ENCODE measurements around the gene MEX3A. TPM values are rescaled to one million over a fixed set of nuclear protein-coding genes. Genes with fewer than 3 reads are reported as not detected.
A peak's percentile ranks its signal among the peaks of the same experiment; 100 is the strongest.

MEX3A gene
- polyA plus RNA-seq, 1 experiment = 11.8 TPM

DNA sequence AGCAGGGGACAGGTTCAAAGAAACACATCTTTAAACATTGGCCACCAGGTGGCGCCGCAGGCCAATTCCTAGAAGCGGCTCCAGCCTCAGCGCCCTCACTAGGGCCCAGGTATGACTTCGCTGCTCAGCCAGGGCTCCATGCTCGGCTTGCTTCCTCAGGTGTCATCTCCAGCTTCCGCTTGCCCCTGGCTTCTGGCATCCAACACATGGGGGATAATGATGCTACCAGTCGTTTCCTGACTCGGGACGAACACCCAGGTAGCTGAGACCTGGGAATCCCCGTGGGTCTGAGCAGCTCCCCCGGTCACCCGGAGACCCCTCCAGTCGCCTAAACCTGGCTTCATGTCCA lies 8.5 kb upstream of the MEX3A start:
- H3K27ac ChIP-seq (ENCODE audit: low read depth, low read length) = no peak overlapping the region
- ChIA-PET POLR2A (no interaction called here), CTCF (interaction anchor here (0.6 to 20.2 kb wide), 14 partner anchors 9 to 270 kb away, joined by 3 to 682 read pairs (median 4); partner anchors contain the start of gene LMNA)
- TF ChIP-seq, protein P1, sequence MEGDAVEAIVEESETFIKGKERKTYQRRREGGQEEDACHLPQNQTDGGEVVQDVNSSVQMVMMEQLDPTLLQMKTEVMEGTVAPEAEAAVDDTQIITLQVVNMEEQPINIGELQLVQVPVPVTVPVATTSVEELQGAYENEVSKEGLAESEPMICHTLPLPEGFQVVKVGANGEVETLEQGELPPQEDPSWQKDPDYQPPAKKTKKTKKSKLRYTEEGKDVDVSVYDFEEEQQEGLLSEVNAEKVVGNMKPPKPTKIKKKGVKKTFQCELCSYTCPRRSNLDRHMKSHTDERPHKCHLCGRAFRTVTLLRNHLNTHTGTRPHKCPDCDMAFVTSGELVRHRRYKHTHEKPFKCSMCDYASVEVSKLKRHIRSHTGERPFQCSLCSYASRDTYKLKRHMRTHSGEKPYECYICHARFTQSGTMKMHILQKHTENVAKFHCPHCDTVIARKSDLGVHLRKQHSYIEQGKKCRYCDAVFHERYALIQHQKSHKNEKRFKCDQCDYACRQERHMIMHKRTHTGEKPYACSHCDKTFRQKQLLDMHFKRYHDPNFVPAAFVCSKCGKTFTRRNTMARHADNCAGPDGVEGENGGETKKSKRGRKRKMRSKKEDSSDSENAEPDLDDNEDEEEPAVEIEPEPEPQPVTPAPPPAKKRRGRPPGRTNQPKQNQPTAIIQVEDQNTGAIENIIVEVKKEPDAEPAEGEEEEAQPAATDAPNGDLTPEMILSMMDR (IDR thresholded peaks at IDR 0.05; ENCODE audit: low read depth, low read length) = peak; percentile 77
- no peaks in the 10 kb centered on the region for H3K9me3 ChIP-seq (ENCODE audit: control insufficient read depth, insufficient read depth, low read length)
- H3K4me3 ChIP-seq (ENCODE audit: low read depth, low read length) = no peak overlapping the region
- peak; percentile 48 for DNase-seq (ENCODE audit: low read depth, low spot score)
- no peaks in the 10 kb centered on the region for H3K27me3 ChIP-seq (ENCODE audit: control insufficient read depth, insufficient read depth, low read length)

DNA sequence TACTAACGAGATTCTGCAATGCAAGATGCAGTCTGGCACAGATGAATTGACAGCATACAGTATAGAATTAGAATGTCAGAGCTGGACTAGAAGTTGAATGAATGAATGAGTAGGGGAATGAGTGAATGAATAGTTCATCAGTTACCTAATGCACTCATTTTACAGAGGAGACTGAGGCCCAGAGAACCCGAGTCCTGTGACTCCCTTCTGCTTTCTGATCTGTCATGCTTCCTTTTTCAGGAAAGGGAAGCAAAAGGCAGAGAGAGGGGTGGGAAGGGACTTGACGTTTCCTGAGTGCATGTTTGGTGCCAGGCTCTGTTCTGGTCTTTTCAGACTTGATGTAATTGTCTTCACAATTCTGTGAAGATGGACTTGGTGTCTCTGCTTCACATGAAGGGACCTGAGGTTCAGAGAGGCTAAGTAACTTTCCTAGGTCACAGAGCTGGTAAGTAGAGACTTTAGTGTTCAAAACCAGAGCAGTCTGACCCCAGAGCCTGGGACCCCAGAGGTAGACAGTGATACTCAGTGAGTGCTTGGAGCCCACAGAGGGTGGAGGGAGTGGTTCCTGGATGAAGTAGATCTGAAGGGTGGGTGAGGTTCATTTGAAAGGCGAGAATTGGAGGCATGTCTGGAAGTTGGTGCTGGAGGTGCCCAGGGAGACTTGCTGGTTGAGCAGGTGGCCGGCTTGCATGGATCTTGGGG lies 8.0 kb upstream of the MEX3A start:
- no peaks in the 10 kb centered on the region for H3K9me3 ChIP-seq (ENCODE audit: control insufficient read depth, insufficient read depth, low read length)
- H3K27ac ChIP-seq (ENCODE audit: low read depth, low read length) = no peak overlapping the region
- POLR2A ChIA-PET = no interaction called here
- H3K27me3 ChIP-seq (ENCODE audit: control insufficient read depth, insufficient read depth, low read length) = no peaks in the 10 kb centered on the region
- TF ChIP-seq, protein P1 (IDR thresholded peaks at IDR 0.05; ENCODE audit: low read depth, low read length) = no peak
- no peak for DNase-seq (ENCODE audit: low read depth, low spot score)
- CTCF ChIA-PET = interaction anchor here (0.5 to 20.2 kb wide), 14 partner anchors 9 to 270 kb away, joined by 3 to 682 read pairs (median 4); partner anchors contain the start of gene LMNA
- no peak overlapping the region for H3K4me3 ChIP-seq (ENCODE audit: low read depth, low read length)

DNA sequence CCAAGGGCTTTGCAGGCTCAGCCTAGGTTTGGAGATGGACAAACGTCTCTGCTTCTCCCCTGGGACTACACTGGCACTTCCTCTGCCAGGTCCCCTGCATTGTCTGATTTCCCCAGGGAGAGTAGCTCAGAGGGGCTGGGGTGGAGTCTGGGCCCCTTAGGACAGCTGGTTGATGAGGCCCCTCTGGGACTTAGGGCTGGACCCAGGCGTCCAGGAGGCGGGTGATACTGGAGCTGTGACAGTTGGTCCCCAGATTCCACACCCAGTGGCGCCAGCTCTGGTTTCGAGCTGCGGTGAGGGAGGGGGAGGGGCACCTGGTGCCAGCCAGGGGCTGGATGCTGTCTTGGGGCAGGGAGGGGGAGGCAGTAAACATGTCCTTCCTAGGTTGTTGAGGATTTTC lies 7.4 kb upstream of the MEX3A start:
- no peak for DNase-seq (ENCODE audit: low read depth, low spot score)
- no peak overlapping the region for H3K27ac ChIP-seq (ENCODE audit: low read depth, low read length)
- no peak overlapping the region for H3K4me3 ChIP-seq (ENCODE audit: low read depth, low read length)
- H3K27me3 ChIP-seq (ENCODE audit: control insufficient read depth, insufficient read depth, low read length) = no peaks in the 10 kb centered on the region
- no peaks in the 10 kb centered on the region for H3K9me3 ChIP-seq (ENCODE audit: control insufficient read depth, insufficient read depth, low read length)
- ChIA-PET POLR2A (no interaction called here), CTCF (interaction anchor here (0.6 to 20.2 kb wide), 5 partner anchors 10 to 230 kb away, joined by 5 to 682 read pairs (median 15); partner anchors contain the start of gene LMNA)
- TF ChIP-seq, protein P1 (IDR thresholded peaks at IDR 0.05; ENCODE audit: low read depth, low read length) = no peak

DNA sequence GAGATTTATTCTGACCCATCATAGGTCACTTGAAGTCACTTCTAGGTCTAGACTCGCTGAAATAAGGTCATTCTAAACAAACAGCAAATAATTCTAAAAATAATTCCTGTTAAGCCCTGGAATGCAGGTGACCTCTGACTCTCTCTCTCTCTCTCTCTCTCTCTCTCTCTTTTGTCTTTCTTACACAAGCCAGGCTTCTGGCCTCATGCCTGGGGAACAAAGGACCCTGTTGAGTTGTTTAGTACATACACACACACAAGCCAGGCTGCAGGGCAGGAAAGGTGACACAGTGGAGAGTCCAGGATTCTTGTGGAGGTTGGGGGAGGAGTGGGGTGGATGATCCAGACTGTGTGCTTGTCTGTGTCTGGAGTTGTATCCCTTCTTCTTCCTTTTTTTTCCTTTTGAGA lies 4.0 kb upstream of the MEX3A start:
- H3K27ac ChIP-seq (ENCODE audit: low read depth, low read length) = no peak overlapping the region
- no peak overlapping the region for H3K4me3 ChIP-seq (ENCODE audit: low read depth, low read length)
- no peaks in the 10 kb centered on the region for H3K9me3 ChIP-seq (ENCODE audit: control insufficient read depth, insufficient read depth, low read length)
- no peak for DNase-seq (ENCODE audit: low read depth, low spot score)
- ChIA-PET CTCF (interaction anchor here (0.6 to 1.7 kb wide), 3 partner anchors 10 to 139 kb away, joined by 3 to 7 read pairs (median 4); no protein-coding TSS in a partner anchor), POLR2A (no interaction called here)
- H3K27me3 ChIP-seq (ENCODE audit: control insufficient read depth, insufficient read depth, low read length) = no peaks in the 10 kb centered on the region
- TF ChIP-seq, protein P1 (IDR thresholded peaks at IDR 0.05; ENCODE audit: low read depth, low read length) = no peak

All from AG04450 (cell line).